Esophagus squamous epithelium (tissue), 5 donors: ENCODE data around the gene PDGFC. TPM values are rescaled to one million over a fixed set of nuclear protein-coding genes. Genes with fewer than 3 reads are reported as not detected.
"Not testable (repeated sequence)": the region's sequence is repeated elsewhere in the genome, so short reads cannot be mapped to it uniquely, and the experiment has no call there.

ENCODE experiments used
- DNase-seq: peaks from one replicate; lab custom pipeline; 2025; lab: John Stamatoyannopoulos, UW
- H3K27ac ChIP-seq, 4 donors: fragments of 200-600 bp; sonication (generic); one replicate each; pipeline ENCODE4 v1.5.1; 2016 to 2019; ENCODE audit warnings: mild to moderate bottlenecking in 1 of 4
- H3K27me3 ChIP-seq, 4 donors: fragments of 200-600 bp; sonication (generic); 1 replicate in 3 of 4; 2 replicates in 1 of 4; pipeline versions ENCODE4 v1.5.1 to v1.6.0; 2017 to 2021; ENCODE audit warnings: antibody characterized with exemption in 1 of 4
- H3K36me3 ChIP-seq, 3 donors: fragments of 200-600 bp; sonication (generic); one replicate each; pipeline ENCODE4 v1.5.1; 2016 to 2019
- H3K4me1 ChIP-seq, 3 donors: fragments of 200-600 bp; sonication (generic); one replicate each; pipeline ENCODE4 v1.5.1; 2017 to 2019
- H3K4me3 ChIP-seq, 4 donors: fragments of 200-600 bp; sonication (generic); 1 replicate in 3 of 4; 2 replicates in 1 of 4; pipeline ENCODE4 v1.5.1; 2016 to 2019; ENCODE audit warnings: mild to moderate bottlenecking in 2 of 4, moderate library complexity in 1 of 4
- H3K9me3 ChIP-seq, 3 donors: fragments of 200-600 bp; sonication (generic); one replicate each; pipeline ENCODE4 v1.5.1; 2016 to 2019
- CTCF ChIP-seq, 6 experiments: fragments of 450-650 bp in 4 of 6; fragments of 200-600 bp in 2 of 6; sonication (generic) in 2 of 6; IDR thresholded peaks; one replicate each; pipeline ENCODE4 v1.5.1; 2016 to 2019; ENCODE audit warnings: antibody characterized with exemption in 6 of 6, mild to moderate bottlenecking in 4 of 6, moderate library complexity in 4 of 6
- POLR2A ChIP-seq, 4 donors: fragments of 450-650 bp; IDR thresholded peaks; one replicate each; pipeline ENCODE4 v1.6.1; 2017; ENCODE audit warnings: antibody characterized with exemption in 4 of 4, mild to moderate bottlenecking in 4 of 4, moderate library complexity in 3 of 4
- WGBS, 2 donors: methylation state at CpG; one replicate each; pipeline ENCODE4 v1.1.5; 2018; 5-methylcytosine and 5-hydroxymethylcytosine counted together
- intact Hi-C: fragments of 100-400 bp; cut with DNase I; formaldehyde crosslinking; loops from one replicate; pipeline ENCODE4 v1.15.0; 2022
- total RNA-seq, 4 donors: library from RNA; depleted of rRNA; stranded (reverse); fragments of >200 nt; gene quantifications; one replicate each; pipeline ENCODE4 v1.1.0, GENCODE V29; 2016
- donor health status: DM: yes; HTN: yes; CAD: no.

Gene PDGFC
- total RNA-seq, 4 donors from 2014 or later: 2.9 to 22.1 (median 7.7) TPM

GRCh38 chr4:156875704-156876103, 95.9 kb downstream of the PDGFC start:
- 70 to 86% methylated on average over 3 of the region's 3 CpGs for WGBS, 2 donors
- TF ChIP-seq POLR2A (IDR thresholded peaks at IDR 0.05) (no peak), CTCF (IDR thresholded peaks at IDR 0.05) (no peak)
- peaks cover 0 to 8% (median 0%) of the 10 kb centered on the region in 3 donors for H3K4me1 ChIP-seq
- no peaks in the 10 kb centered on the region for H3K27me3 ChIP-seq
- intact Hi-C loops: no loop called here
- H3K4me3 ChIP-seq: no peak overlapping the region
- no peaks in the 10 kb centered on the region for H3K9me3 ChIP-seq
- H3K27ac ChIP-seq: no peak overlapping the region
- no peaks in the 10 kb centered on the region for H3K36me3 ChIP-seq
- no peak for DNase-seq

GRCh38 chr4:156875055-156875454, 96.5 kb downstream of the PDGFC start:
- DNase-seq: no peak
- Histone ChIP-seq H3K9me3 (no peaks in the 10 kb centered on the region), H3K27ac (no peak overlapping the region), H3K36me3 (no peaks in the 10 kb centered on the region), H3K4me1 (peaks cover 0 to 8% (median 0%) of the 10 kb centered on the region in 3 donors), H3K4me3 (no peak overlapping the region), H3K27me3 (no peaks in the 10 kb centered on the region)
- WGBS, 2 donors: 90 to 100% methylated on average over 1 of the region's 1 CpG
- intact Hi-C loops: no loop called here
- TF ChIP-seq POLR2A (IDR thresholded peaks at IDR 0.05) (no peak), CTCF (IDR thresholded peaks at IDR 0.05) (no peak)

- DNase-seq: no peak
- H3K4me3 ChIP-seq: no peak overlapping the region
- WGBS, 2 donors: 80 to 82% methylated on average over 3 of the region's 3 CpGs
- H3K36me3 ChIP-seq: no peaks in the 10 kb centered on the region
- intact Hi-C loops: no loop called here
- no peaks in the 10 kb centered on the region for H3K27me3 ChIP-seq
- TF ChIP-seq POLR2A (IDR thresholded peaks at IDR 0.05): no peak
- no peak for TF ChIP-seq CTCF (IDR thresholded peaks at IDR 0.05)
- H3K9me3 ChIP-seq: no peaks in the 10 kb centered on the region
- H3K27ac ChIP-seq: no peak overlapping the region
- no peaks in the 10 kb centered on the region for H3K4me1 ChIP-seq
These were observed 97.8 kb downstream of the PDGFC start for GRCh38 chr4:156873799-156874198.

GRCh38 chr4:156870861-156871260, 100.7 kb downstream of the PDGFC start:
- Histone ChIP-seq H3K4me3 (no peak overlapping the region), H3K9me3 (no peaks in the 10 kb centered on the region), H3K27me3 (no peaks in the 10 kb centered on the region), H3K36me3 (no peaks in the 10 kb centered on the region), H3K4me1 (no peaks in the 10 kb centered on the region), H3K27ac (no peak overlapping the region)
- TF ChIP-seq POLR2A (IDR thresholded peaks at IDR 0.05) (no peak), CTCF (IDR thresholded peaks at IDR 0.05) (no peak)
- DNase-seq: no peak
- 77 to 82% methylated on average over 3 of the region's 3 CpGs for WGBS, 2 donors
- intact Hi-C loops: no loop called here

GRCh38 chr4:156870131-156870530, 101.5 kb downstream of the PDGFC start:
- H3K27me3 ChIP-seq: no peaks in the 10 kb centered on the region
- no peak for TF ChIP-seq POLR2A (IDR thresholded peaks at IDR 0.05)
- no peak for TF ChIP-seq CTCF (IDR thresholded peaks at IDR 0.05)
- no peaks in the 10 kb centered on the region for H3K4me1 ChIP-seq
- intact Hi-C loops: no loop called here
- WGBS, 2 donors: 72 to 75% methylated on average over 1 of the region's 1 CpG
- no peaks in the 10 kb centered on the region for H3K9me3 ChIP-seq
- no peak overlapping the region for H3K4me3 ChIP-seq
- no peak for DNase-seq
- H3K27ac ChIP-seq: no peak overlapping the region
- H3K36me3 ChIP-seq: no peaks in the 10 kb centered on the region

GRCh38 chr4:156866088-156866487, 105.5 kb downstream of the PDGFC start:
- H3K9me3 ChIP-seq, intact Hi-C loops, H3K36me3 ChIP-seq, DNase-seq, H3K27ac ChIP-seq, H3K4me3 ChIP-seq, H3K4me1 ChIP-seq, H3K27me3 ChIP-seq: not testable (repeated sequence)
- 88 to 91% methylated on average over 1 to 2 of the region's 2 CpGs for WGBS, 2 donors
